Smooth muscle cell (in vitro differentiated cells): Measurements from ENCODE around the gene MYO1E. TPM values are rescaled to one million over a fixed set of nuclear protein-coding genes. Genes with fewer than 3 reads are reported as not detected.

Source experiments
- DNase-seq: peaks from one replicate; lab custom pipeline; 2025; ENCODE audit not compliant: unreplicated experiment; lab: John Stamatoyannopoulos, UW
- H2AFZ ChIP-seq: fragments of 200-600 bp; sonication (generic); 2 replicates; pipeline ENCODE4 v1.6.0; 2016; ENCODE audit warnings: antibody characterized with exemption, low read depth, mild to moderate bottlenecking
- H3F3A ChIP-seq: fragments of 200-600 bp; sonication (generic); 2 replicates; pipeline ENCODE4 v1.6.0; 2017; ENCODE audit warnings: antibody characterized with exemption, low read depth
- H3K27ac ChIP-seq: fragments of 200-600 bp; sonication (generic); 2 replicates; pipeline ENCODE4 v1.5.1; 2016; ENCODE audit warnings: low read depth, mild to moderate bottlenecking
- H3K27me3 ChIP-seq: fragments of 200-600 bp; sonication (generic); 2 replicates; pipeline ENCODE4 v1.6.1; 2016; ENCODE audit warnings: low read depth, mild to moderate bottlenecking
- H3K36me3 ChIP-seq: fragments of 200-600 bp; sonication (generic); 2 replicates; pipeline ENCODE4 v1.5.1; 2016; ENCODE audit warnings: low read depth
- H3K4me1 ChIP-seq: fragments of 200-600 bp; sonication (generic); 2 replicates; pipeline ENCODE4 v1.5.1; 2016; ENCODE audit warnings: low read depth
- H3K4me2 ChIP-seq: fragments of 200-600 bp; sonication (generic); 2 replicates; pipeline ENCODE4 v1.6.0; 2016; ENCODE audit warnings: mild to moderate bottlenecking
- H3K4me3 ChIP-seq: fragments of 200-600 bp; sonication (generic); 2 replicates; pipeline ENCODE4 v1.5.1; 2016; ENCODE audit warnings: mild to moderate bottlenecking
- H3K79me2 ChIP-seq: fragments of 200-600 bp; sonication (generic); 2 replicates; pipeline ENCODE4 v1.6.0; 2016; ENCODE audit warnings: low read depth, mild to moderate bottlenecking
- H3K9ac ChIP-seq: fragments of 200-600 bp; sonication (generic); 2 replicates; pipeline ENCODE4 v1.6.0; 2016; ENCODE audit warnings: low read depth
- H3K9me3 ChIP-seq: fragments of 200-600 bp; sonication (generic); replicated peaks from 2 replicates; pipeline ENCODE4 v1.5.1; 2016; ENCODE audit warnings: low read depth
- H4K20me1 ChIP-seq: fragments of 200-600 bp; sonication (generic); 2 replicates; pipeline ENCODE4 v1.6.0; 2016; ENCODE audit warnings: low read depth
- CTCF ChIP-seq: fragments of 200-600 bp; sonication (generic); IDR thresholded peaks from 2 replicates; pipeline ENCODE4 v1.5.1; 2017; ENCODE audit warnings: borderline replicate concordance, mild to moderate bottlenecking, antibody characterized with exemption; ENCODE audit not compliant: insufficient read depth, poor library complexity, severe bottlenecking
- WGBS: methylation state at CpG from one replicate; pipeline ENCODE4 v1.1.7; 2016; ENCODE audit warnings: low lambda C conversion rate; 5-methylcytosine and 5-hydroxymethylcytosine counted together
- polyA plus RNA-seq: library from polyadenylated mRNA; unstranded; fragments of >200 nt; fragmentation: Nextera tagmentation; extraction: Ambion mirVana; gene quantifications from 2 replicates; pipeline ENCODE4 v1.2.1, GENCODE V29; 2016
- total RNA-seq: library from RNA; depleted of rRNA; stranded (reverse); fragments of >200 nt; gene quantifications from 2 replicates; pipeline ENCODE4 v1.2.3, GENCODE V29; 2014

Gene MYO1E
- total and polyA plus RNA-seq, 2 experiments from 2014 or later: 50.0 to 54.5 TPM

DNA sequence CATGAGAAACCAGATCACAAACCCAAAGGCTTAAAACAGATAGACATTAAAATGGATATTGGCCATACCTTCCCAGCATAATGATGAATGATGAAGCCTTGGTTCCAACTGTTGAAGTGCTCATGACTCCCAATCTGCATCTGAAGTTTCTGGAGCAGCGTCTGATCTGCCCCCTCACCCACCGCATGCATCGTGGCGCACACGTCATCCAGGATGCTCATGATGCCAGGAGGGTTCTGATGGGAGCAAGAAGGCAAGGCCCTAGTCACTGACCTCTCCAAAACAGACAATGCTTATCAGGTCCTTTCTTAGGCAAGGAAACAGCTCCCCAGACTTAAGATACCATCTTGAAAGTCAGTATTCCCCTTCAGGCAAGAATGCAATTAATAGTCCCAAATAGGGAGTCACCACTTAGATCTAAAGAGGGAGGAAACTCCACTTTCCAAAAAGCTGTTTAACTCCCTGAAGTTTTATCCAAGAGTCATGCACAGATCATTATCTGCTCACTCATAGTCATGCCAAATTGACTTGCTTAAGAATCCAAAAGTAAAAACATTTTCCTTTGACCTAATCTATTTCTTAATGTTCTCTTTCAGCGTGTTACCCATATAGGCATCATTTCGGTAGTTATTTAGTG is 163.9 kb downstream of the MYO1E start:
- no peaks in the 10 kb centered on the region for H3K27me3 ChIP-seq
- H3K36me3 ChIP-seq: peaks cover 9% of the 10 kb centered on the region
- TF ChIP-seq CTCF: no peak
- WGBS: 80% methylated on average over 7 of the region's 7 CpGs
- H3K4me3 ChIP-seq: no peak overlapping the region
- DNase-seq: no peak
- no peak overlapping the region for H3K27ac ChIP-seq
- H3K9me3 ChIP-seq: no peaks in the 10 kb centered on the region
- peaks cover 5% of the 10 kb centered on the region for H3F3A ChIP-seq
- no peak overlapping the region for H3K4me2 ChIP-seq
- H3K4me1 ChIP-seq: no peaks in the 10 kb centered on the region
- H3K9ac ChIP-seq: no peak overlapping the region
- H2AFZ ChIP-seq: no peak overlapping the region
- H4K20me1 ChIP-seq: no peaks in the 10 kb centered on the region
- H3K79me2 ChIP-seq: no peaks in the 10 kb centered on the region

GRCh38 chr15:59206623-59207183 is 166.0 kb downstream of the MYO1E start, which contains the start of gene LDHAL6B:
Gene LDHAL6B, plus strand, starts transcription at chr15:59206843. Its CDS starts 98 bp downstream, at chr15:59206941.
- TF ChIP-seq CTCF: no peak

GRCh38 chr15:59205839-59206622 is 166.6 kb downstream of the MYO1E start:
- no peak for TF ChIP-seq CTCF
- no peak overlapping the region for H3K9ac ChIP-seq
- H2AFZ ChIP-seq: no peak overlapping the region
- H3K79me2 ChIP-seq: no peaks in the 10 kb centered on the region
- H3K4me1 ChIP-seq: no peaks in the 10 kb centered on the region
- 91% methylated on average over 9 of the region's 9 CpGs for WGBS
- no peaks in the 10 kb centered on the region for H4K20me1 ChIP-seq
- no peak overlapping the region for H3K4me3 ChIP-seq
- no peaks in the 10 kb centered on the region for H3K9me3 ChIP-seq
- no peak for DNase-seq
- H3F3A ChIP-seq: peaks cover 5% of the 10 kb centered on the region
- H3K27me3 ChIP-seq: no peaks in the 10 kb centered on the region
- peaks cover 9% of the 10 kb centered on the region for H3K36me3 ChIP-seq
- no peak overlapping the region for H3K4me2 ChIP-seq
- H3K27ac ChIP-seq: no peak overlapping the region

More at GRCh38 chr15:59206623-59207183, 166.0 kb downstream of the MYO1E start, which contains the start of gene LDHAL6B:
- Histone ChIP-seq H3K27me3 (no peaks in the 10 kb centered on the region), H3K9me3 (no peaks in the 10 kb centered on the region), H3K9ac (no peak within 1 kb of the TSS), H3K4me2 (no peak within 1 kb of the TSS), H3F3A (peaks cover 5% of the 10 kb centered on the region), H2AFZ (no peak within 1 kb of the TSS), H3K4me3 (no peak within 1 kb of the TSS), H3K4me1 (no peaks in the 10 kb centered on the region), H3K79me2 (no peaks in the 10 kb centered on the region), H3K27ac (no peak within 1 kb of the TSS), H3K36me3 (peaks cover 9% of the 10 kb centered on the region), H4K20me1 (no peaks in the 10 kb centered on the region)
- no peak for DNase-seq
- 96% methylated on average over 30 of the region's 30 CpGs for whole genome bisulfite sequencing
